C4-2B (cell line): ENCODE results near the gene CTSF.

Experiments
- H3K27ac ChIP-seq: fragments of 450-650 bp; 2 replicates; pipeline ENCODE4 v1.5.1; 2017
- ZFX ChIP-seq: fragments of 450-650 bp; IDR thresholded peaks from 2 replicates; pipeline ENCODE4 v1.6.1; 2017
- TF ChIP-seq, protein P1 (sequence below): fragments of 450-650 bp; conservative IDR thresholded peaks from 2 replicates; pipeline ENCODE4 v1.5.1; 2017; ENCODE audit warnings: mild to moderate bottlenecking

CTSF gene

DNA sequence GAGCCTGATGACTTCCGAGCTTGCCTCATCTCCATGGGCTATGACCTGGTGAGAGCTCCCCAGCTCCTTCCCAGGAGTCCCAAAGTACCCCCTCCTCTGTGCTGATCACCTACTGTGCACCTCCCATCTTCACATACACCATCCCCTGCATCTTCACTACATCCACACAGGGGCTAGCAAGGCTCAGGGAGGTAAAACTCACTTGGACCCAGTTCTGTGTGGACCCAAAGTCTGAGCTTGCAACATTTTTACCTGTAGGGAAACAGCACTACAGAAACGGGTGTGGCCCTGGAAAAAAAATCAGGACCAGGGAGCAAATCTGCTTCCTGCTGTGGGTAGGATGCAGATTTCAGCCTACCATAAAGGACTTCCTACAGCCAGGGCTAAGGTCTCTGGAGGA lies 6.1 kb downstream of the CTSF start:
- no peak overlapping the region for H3K27ac ChIP-seq
- TF ChIP-seq, protein P1, sequence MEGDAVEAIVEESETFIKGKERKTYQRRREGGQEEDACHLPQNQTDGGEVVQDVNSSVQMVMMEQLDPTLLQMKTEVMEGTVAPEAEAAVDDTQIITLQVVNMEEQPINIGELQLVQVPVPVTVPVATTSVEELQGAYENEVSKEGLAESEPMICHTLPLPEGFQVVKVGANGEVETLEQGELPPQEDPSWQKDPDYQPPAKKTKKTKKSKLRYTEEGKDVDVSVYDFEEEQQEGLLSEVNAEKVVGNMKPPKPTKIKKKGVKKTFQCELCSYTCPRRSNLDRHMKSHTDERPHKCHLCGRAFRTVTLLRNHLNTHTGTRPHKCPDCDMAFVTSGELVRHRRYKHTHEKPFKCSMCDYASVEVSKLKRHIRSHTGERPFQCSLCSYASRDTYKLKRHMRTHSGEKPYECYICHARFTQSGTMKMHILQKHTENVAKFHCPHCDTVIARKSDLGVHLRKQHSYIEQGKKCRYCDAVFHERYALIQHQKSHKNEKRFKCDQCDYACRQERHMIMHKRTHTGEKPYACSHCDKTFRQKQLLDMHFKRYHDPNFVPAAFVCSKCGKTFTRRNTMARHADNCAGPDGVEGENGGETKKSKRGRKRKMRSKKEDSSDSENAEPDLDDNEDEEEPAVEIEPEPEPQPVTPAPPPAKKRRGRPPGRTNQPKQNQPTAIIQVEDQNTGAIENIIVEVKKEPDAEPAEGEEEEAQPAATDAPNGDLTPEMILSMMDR, result no peak
- no peak for TF ChIP-seq ZFX

DNA sequence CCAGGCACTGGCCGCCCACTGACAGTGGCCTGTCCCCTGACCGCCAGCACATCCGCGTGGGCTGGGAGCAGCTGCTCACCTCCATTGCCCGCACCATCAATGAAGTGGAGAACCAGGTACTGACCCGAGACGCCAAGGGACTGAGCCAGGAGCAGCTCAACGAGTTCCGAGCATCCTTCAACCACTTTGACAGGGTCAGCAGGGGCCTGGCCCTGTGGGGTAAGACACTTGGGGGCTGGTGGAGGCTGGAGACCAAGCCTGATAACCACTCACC lies 6.5 kb downstream of the CTSF start:
- TF ChIP-seq ZFX, result no peak
- TF ChIP-seq, protein P1, result no peak
- no peak overlapping the region for H3K27ac ChIP-seq

GRCh38 chr11:66561178-66561974 lies 7.0 kb downstream of the CTSF start:
- TF ChIP-seq ZFX, result no peak
- TF ChIP-seq, protein P1, result no peak

DNA sequence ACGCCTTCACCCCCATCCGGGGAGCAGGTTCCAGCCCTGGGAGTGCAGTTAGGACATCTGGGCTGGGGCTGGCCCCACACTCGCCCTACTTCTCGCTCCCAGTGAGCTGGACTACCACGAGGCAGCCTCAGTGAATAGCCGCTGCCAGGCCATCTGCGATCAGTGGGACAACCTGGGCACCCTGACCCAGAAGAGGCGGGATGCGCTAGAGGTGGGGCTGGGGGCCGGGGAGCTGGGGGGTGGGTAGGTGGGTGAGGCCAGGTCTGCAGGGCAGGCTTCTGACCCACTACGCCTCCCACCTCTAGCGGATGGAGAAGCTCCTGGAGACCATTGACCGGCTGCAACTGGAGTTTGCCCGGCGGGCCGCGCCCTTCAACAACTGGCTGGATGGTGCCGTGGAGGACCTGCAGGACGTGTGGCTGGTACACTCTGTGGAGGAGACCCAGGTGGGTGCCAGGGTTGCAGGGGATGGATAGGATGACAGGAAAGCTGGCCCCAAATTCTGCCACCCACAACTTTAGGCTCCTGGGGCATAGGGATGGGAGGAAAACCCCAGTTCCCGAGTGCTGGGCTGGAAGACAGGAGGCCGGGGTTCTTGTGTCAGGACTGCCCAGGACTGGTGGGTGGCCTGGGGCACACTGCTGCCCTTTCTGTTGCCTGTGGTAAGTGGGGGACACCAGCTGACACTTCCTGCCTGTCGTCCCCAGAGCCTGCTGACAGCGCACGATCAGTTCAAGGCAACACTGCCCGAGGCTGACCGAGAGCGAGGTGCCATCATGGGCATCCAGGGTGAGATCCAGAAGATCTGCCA lies 8.3 kb downstream of the CTSF start:
- TF ChIP-seq, protein P1, result no peak
- TF ChIP-seq ZFX, result no peak

More at GRCh38 chr11:66561178-66561974, 7.0 kb downstream of the CTSF start:
- no peak overlapping the region for H3K27ac ChIP-seq

GRCh38 chr11:66559142-66559865 lies 9.1 kb downstream of the CTSF start:
- no peak overlapping the region for H3K27ac ChIP-seq
- TF ChIP-seq ZFX, result no peak
- TF ChIP-seq, protein P1, result no peak

More for the DNA sequence above, 8.3 kb downstream of the CTSF start:
- no peak overlapping the region for H3K27ac ChIP-seq

- H3K27ac ChIP-seq, result no peak overlapping the region
These were observed 10.6 kb downstream of the CTSF start for GRCh38 chr11:66557733-66558326.

More at GRCh38 chr11:66557733-66558326, 10.6 kb downstream of the CTSF start:
- TF ChIP-seq ZFX, result no peak
- TF ChIP-seq, protein P1, result no peak
